ENCODE data around the gene KY. TPM values are rescaled to one million over a fixed set of nuclear protein-coding genes. Genes with fewer than 3 reads are reported as not detected.

Gene KY
- total RNA-seq, 1 experiment from 2014 or later, result 1.5 TPM

Other genes starting within 250 kb of the KY start
- gene ANAPC13, start 165.0 kb downstream of the KY start, total RNA-seq (2014; rRNA removed; shearing (Covaris generic)), result 59.1 and 72.6 TPM in 2 replicates
- 27.7 and 32.6 TPM in 2 replicates for gene CEP63, start 165.0 kb downstream of the KY start, total RNA-seq (2014; rRNA removed; shearing (Covaris generic))
- gene EPHB1, start 144.2 kb upstream of the KY start, total RNA-seq (2014; rRNA removed; shearing (Covaris generic)), result 2.5 and 4.2 TPM in 2 replicates

Measured in Daoy (cell line).